Activated CD8-positive, alpha-beta T cell treated with anti-CD3 and anti-CD28 coated beads for 36 hours (primary cell): ENCODE results near the gene CHD6. TPM values are rescaled to one million over a fixed set of nuclear protein-coding genes. Genes with fewer than 3 reads are reported as not detected.
A peak's percentile ranks its signal among the peaks of the same experiment; 100 is the strongest.

Source experiments
- ATAC-seq: fragments of 200-7000 bp; cut with Tn5 transposase; one replicate; pipeline ENCODE4 v1.10.0; 2021; ENCODE audit warnings: mild to moderate bottlenecking, moderate library complexity
- CTCF ChIA-PET: fragments of 350-600 bp; sonication (Branson Sonifier 250); formaldehyde crosslinking; loops from one replicate; lab custom pipeline; 2021; ENCODE audit warnings: antibody characterized with exemption; lab: Charles Lee
- POLR2A ChIA-PET: fragments of 350-600 bp; sonication (Branson Sonifier 250); formaldehyde crosslinking; loops from one replicate; lab custom pipeline; 2021; ENCODE audit warnings: antibody characterized with exemption; lab: Charles Lee
- DNase-seq: peaks from one replicate; pipeline ENCODE4 v3.0.0-alpha.2; 2020
- H3K27ac Mint-ChIP-seq: one replicate; pipeline ENCODE4 v1.8.0; 2021; ENCODE audit warnings: mild to moderate bottlenecking, mixed read lengths
- H3K27me3 Mint-ChIP-seq: one replicate; pipeline ENCODE4 v1.8.0; 2021; ENCODE audit warnings: mixed read lengths
- H3K36me3 Mint-ChIP-seq: one replicate; pipeline ENCODE4 v1.8.0; 2021; ENCODE audit warnings: low read depth, mixed read lengths
- H3K4me1 Mint-ChIP-seq: one replicate; pipeline ENCODE4 v1.8.0; 2021; ENCODE audit warnings: low read depth, mixed read lengths
- H3K4me3 Mint-ChIP-seq: one replicate; pipeline ENCODE4 v1.8.0; 2021; ENCODE audit warnings: mild to moderate bottlenecking, moderate library complexity, mixed read lengths
- H3K9me3 Mint-ChIP-seq: one replicate; pipeline ENCODE4 v1.8.0; 2021; ENCODE audit warnings: mixed read lengths
- CTCF ChIP-seq: fragments of 200-600 bp; IDR thresholded peaks from one replicate; pipeline ENCODE4 v1.8.0; 2022; ENCODE audit warnings: antibody characterized with exemption, mild to moderate bottlenecking
- intact Hi-C: fragments of 100-400 bp; cut with micrococcal nuclease; formaldehyde crosslinking; loops from one replicate; pipeline ENCODE4 v1.10.0; 2022
- total RNA-seq, 2 experiments: library from RNA; stranded (reverse); gene quantifications; one replicate each; pipeline ENCODE4 v1.2.3, GENCODE V29; 2021

The CHD6 gene
- total RNA-seq, 2 experiments from 2014 or later, result 25.4 to 28.2 TPM

DNA sequence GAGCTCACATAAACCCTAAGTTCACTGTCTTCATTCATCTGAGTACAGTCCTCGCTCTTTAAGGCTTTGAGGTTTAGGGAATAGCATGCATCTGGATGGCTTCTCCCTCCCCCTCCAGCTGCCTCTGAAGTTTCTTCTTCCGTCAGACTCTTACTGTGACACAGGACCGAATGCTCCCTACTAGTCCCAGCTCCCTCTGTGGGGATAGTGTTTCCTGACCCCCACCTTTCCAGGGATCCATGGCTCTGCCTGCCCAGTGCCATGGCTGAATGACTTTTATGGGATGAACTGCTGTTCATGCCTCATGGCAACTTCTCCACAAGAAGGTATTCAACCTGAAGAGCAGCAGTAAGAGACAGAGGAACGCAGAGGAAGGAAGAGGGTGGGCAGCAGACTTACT, 171.7 kb downstream of the CHD6 start:
- ChIA-PET CTCF (interaction anchor here (1.3 kb wide), 1 partner anchor 17 kb away, joined by 4 read pairs; no protein-coding TSS in a partner anchor), POLR2A (interaction anchor here (0.6 to 1.1 kb wide), 2 partner anchors 13 to 53 kb away, joined by 3 read pairs; no protein-coding TSS in a partner anchor)
- ATAC-seq (no peak), DNase-seq (no peak)
- Mint-ChIP-seq H3K4me1 (peaks cover 18% of the 10 kb centered on the region), H3K9me3 (no peaks in the 10 kb centered on the region), H3K36me3 (peaks cover 29% of the 10 kb centered on the region), H3K4me3 (no peak overlapping the region), H3K27ac (no peak overlapping the region), H3K27me3 (no peaks in the 10 kb centered on the region)
- no peak for TF ChIP-seq CTCF
- intact Hi-C loops, result loop anchor here (10.0 kb wide), 1 partner anchor 168 kb away; the partner anchor contains the start of gene CHD6

DNA sequence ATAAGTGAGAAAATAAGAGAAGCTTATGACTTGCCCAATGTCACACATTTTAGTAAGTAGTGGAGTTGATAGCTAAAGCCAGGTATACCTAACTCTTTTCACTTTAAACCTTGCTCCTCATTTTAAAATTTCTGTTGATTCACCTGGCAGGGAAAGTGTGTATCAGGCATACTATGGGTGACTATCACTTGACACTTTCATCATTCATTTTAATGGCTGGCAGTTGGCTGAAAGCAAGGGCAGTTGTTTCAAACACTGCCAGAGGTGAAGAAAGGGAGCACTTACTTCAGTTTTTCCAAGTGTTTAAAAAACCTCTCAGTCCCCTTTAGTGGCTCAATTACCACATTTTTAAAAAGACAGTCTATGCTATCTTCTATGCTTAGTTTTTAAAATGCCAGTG, 173.4 kb downstream of the CHD6 start:
- ATAC-seq, result no peak
- Mint-ChIP-seq H3K4me3 (no peak overlapping the region), H3K36me3 (peaks cover 23% of the 10 kb centered on the region), H3K27me3 (no peaks in the 10 kb centered on the region), H3K4me1 (peaks cover 28% of the 10 kb centered on the region), H3K9me3 (no peaks in the 10 kb centered on the region), H3K27ac (no peak overlapping the region)
- DNase-seq, result no peak
- TF ChIP-seq CTCF, result no peak
- ChIA-PET POLR2A (no interaction called here), CTCF (interaction anchor here (0.9 kb wide), 1 partner anchor 10 kb away, joined by 3 read pairs; no protein-coding TSS in a partner anchor)
- intact Hi-C loops, result loop anchor here (10.0 kb wide), 1 partner anchor 170 kb away; the partner anchor contains the start of gene CHD6

GRCh38 chr20:41443691-41444090, 174.5 kb downstream of the CHD6 start:
- H3K4me1 Mint-ChIP-seq, result peaks cover 28% of the 10 kb centered on the region
- DNase-seq, result peak; percentile 49
- CTCF ChIA-PET, result interaction anchor here (1.0 kb wide), 1 partner anchor 10 kb away, joined by 3 read pairs; no protein-coding TSS in a partner anchor
- no peaks in the 10 kb centered on the region for H3K27me3 Mint-ChIP-seq
- no peak for TF ChIP-seq CTCF
- ATAC-seq, result peak; percentile 83
- H3K4me3 Mint-ChIP-seq, result no peak overlapping the region
- POLR2A ChIA-PET, result interaction anchor here (1.4 kb wide), 1 partner anchor 12 kb away, joined by 4 read pairs; no protein-coding TSS in a partner anchor
- no peaks in the 10 kb centered on the region for H3K9me3 Mint-ChIP-seq
- intact Hi-C loops, result loop anchor here (10.0 kb wide), 1 partner anchor 171 kb away; the partner anchor contains the start of gene CHD6
- H3K36me3 Mint-ChIP-seq, result peaks cover 31% of the 10 kb centered on the region
- peak overlapping the region; percentile 40 for H3K27ac Mint-ChIP-seq

DNA sequence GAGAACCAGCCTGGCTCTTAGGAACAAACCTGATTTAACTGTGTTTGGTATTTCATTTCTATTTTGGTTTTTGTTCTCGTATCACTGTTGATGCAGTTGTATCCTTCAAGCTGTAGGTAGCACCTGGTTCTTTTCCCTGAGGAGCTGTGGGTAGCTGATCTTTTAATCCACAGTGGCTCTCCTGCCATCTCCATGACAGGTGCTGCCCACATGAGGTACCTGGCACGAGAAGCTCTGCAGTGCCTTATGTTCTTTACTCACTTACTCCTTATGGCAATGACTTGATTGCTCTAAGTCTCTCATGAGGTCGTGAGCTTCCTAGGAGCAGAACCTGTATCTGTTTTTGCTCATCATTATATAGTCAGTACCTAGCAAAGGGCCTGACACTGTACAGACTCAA, 177.3 kb downstream of the CHD6 start:
- peaks cover 50% of the 10 kb centered on the region for H3K4me1 Mint-ChIP-seq
- H3K36me3 Mint-ChIP-seq, result peaks cover 40% of the 10 kb centered on the region
- DNase-seq (no peak), ATAC-seq (no peak)
- H3K4me3 Mint-ChIP-seq, result no peak overlapping the region
- intact Hi-C loops, result loop anchor here (10.0 kb wide), 1 partner anchor 174 kb away; the partner anchor contains the start of gene CHD6
- TF ChIP-seq CTCF, result no peak
- no peak overlapping the region for H3K27ac Mint-ChIP-seq
- ChIA-PET POLR2A (no interaction called here), CTCF (interaction anchor here (0.9 kb wide), 1 partner anchor 29 kb away, joined by 3 read pairs; no protein-coding TSS in a partner anchor)
- no peaks in the 10 kb centered on the region for H3K27me3 Mint-ChIP-seq
- H3K9me3 Mint-ChIP-seq, result no peaks in the 10 kb centered on the region

- H3K4me1 Mint-ChIP-seq, result peaks cover 45% of the 10 kb centered on the region
- H3K36me3 Mint-ChIP-seq, result peaks cover 55% of the 10 kb centered on the region
- no peak overlapping the region for H3K4me3 Mint-ChIP-seq
- ChIA-PET POLR2A (interaction anchor here (0.6 kb wide), 1 partner anchor 175 kb away, joined by 3 read pairs; no protein-coding TSS in a partner anchor), CTCF (interaction anchor here (0.6 to 0.9 kb wide), 2 partner anchors 12 to 17 kb away, joined by 3 read pairs; no protein-coding TSS in a partner anchor)
- no peak for TF ChIP-seq CTCF
- ATAC-seq, result peak; percentile 37
- no peaks in the 10 kb centered on the region for H3K9me3 Mint-ChIP-seq
- no peaks in the 10 kb centered on the region for H3K27me3 Mint-ChIP-seq
- no peak overlapping the region for H3K27ac Mint-ChIP-seq
- no peak for DNase-seq
- intact Hi-C loops, result no loop called here
These were observed 180.3 kb downstream of the CHD6 start for GRCh38 chr20:41437836-41438235.
